GM12878 (cell line): ENCODE measurements around the gene MDFI. TPM values are rescaled to one million over a fixed set of nuclear protein-coding genes. Genes with fewer than 3 reads are reported as not detected.

Experiments used
- ATAC-seq: fragments of 200-7000 bp; cut with Tn5 transposase; 3 replicates; pipeline ENCODE4 v1.9.1; 2020; ENCODE audit warnings: mild to moderate bottlenecking, moderate library complexity
- BruUV-seq: library from RNA; stranded (reverse); fragments of 400-500 nt; replicated peaks from 2 replicates; lab custom pipeline; 2021; lab: Mats Ljungman, UMichigan
- CTCF ChIA-PET: fragments of 300-600 bp; sonication (Branson Sonifier 250); formaldehyde crosslinking; extraction: SDS; loops from one replicate; lab custom pipeline; 2021; ENCODE audit warnings: inconsistent platforms; lab: Yijun Ruan, JAX
- POLR2A ChIA-PET: fragments of 350-600 bp; formaldehyde crosslinking; extraction: SDS; loops from one replicate; lab custom pipeline; 2021; ENCODE audit warnings: inconsistent platforms; lab: Charles Lee
- RAD21 ChIA-PET: fragments of 300-600 bp; sonication (Branson Sonifier 250); formaldehyde crosslinking; loops from one replicate; lab custom pipeline; 2023; ENCODE audit warnings: antibody characterized with exemption; ENCODE audit not compliant: unreplicated experiment; lab: Charles Lee
- SMC1A ChIA-PET: fragments of 300-600 bp; sonication (Branson Sonifier 250); formaldehyde crosslinking; loops from one replicate; lab custom pipeline; 2023; ENCODE audit not compliant: unreplicated experiment, uncharacterized antibody; lab: Charles Lee
- DNase-seq: peaks from one replicate; pipeline ENCODE4 v3.0.0-alpha.2; 2011; ENCODE audit warnings: low read depth, low spot score
- FAIRE-seq: peaks from 3 replicates; lab custom pipeline; 2011; peaks lifted over from hg19 to GRCh38; lab: Jason Lieb, UNC
- H2AFZ ChIP-seq: 2 replicates; pipeline ENCODE4 v1.6.0; 2011; ENCODE audit warnings: low read depth, low read length, control low read depth; ENCODE audit not compliant: control insufficient read depth
- H3K27ac ChIP-seq: 2 replicates; pipeline ENCODE4 v1.5.1; 2011; ENCODE audit warnings: control low read depth; ENCODE audit not compliant: control insufficient read depth, insufficient read depth
- H3K27me3 ChIP-seq, 2 experiments: replicated peaks in 1 of 2; 2 replicates each; pipeline versions ENCODE4 v1.6.0 to v1.6.1; 2011; ENCODE audit warnings: low read length in 1 of 2; ENCODE audit not compliant: control insufficient read depth in 2 of 2, insufficient read depth in 2 of 2
- H3K36me3 ChIP-seq, 2 experiments: 2 replicates each; pipeline ENCODE4 v1.5.1; 2011; ENCODE audit warnings: low read length in 1 of 2; ENCODE audit not compliant: control insufficient read depth in 2 of 2, insufficient read depth in 2 of 2
- H3K4me1 ChIP-seq: 2 replicates; pipeline ENCODE4 v1.6.1; 2011; ENCODE audit warnings: mild to moderate bottlenecking, low read length, moderate library complexity, mixed read lengths; ENCODE audit not compliant: control insufficient read depth, insufficient read depth
- H3K4me2 ChIP-seq: 2 replicates; pipeline ENCODE4 v1.6.0; 2011; ENCODE audit warnings: control low read depth; ENCODE audit not compliant: control insufficient read depth, insufficient read depth
- H3K4me3 ChIP-seq: fragments of 200-600 bp; sonication (generic); 2 replicates; pipeline ENCODE4 v1.5.1; 2016
- H3K79me2 ChIP-seq: 2 replicates; pipeline ENCODE4 v1.6.0; 2011; ENCODE audit warnings: low read length; ENCODE audit not compliant: control insufficient read depth, insufficient read depth
- H3K9ac ChIP-seq: 2 replicates; pipeline ENCODE4 v1.8.0; 2011; ENCODE audit warnings: low read length, control low read depth, mixed read lengths; ENCODE audit not compliant: control insufficient read depth, insufficient read depth
- H3K9me3 ChIP-seq: replicated peaks from 3 replicates; pipeline ENCODE4 v1.5.1; 2011; ENCODE audit warnings: mild to moderate bottlenecking, low read length; ENCODE audit not compliant: control insufficient read depth, insufficient read depth
- H4K20me1 ChIP-seq: 2 replicates; pipeline ENCODE4 v1.6.0; 2011; ENCODE audit not compliant: control insufficient read depth, insufficient read depth
- CBX5 ChIP-seq: sonication (generic); IDR thresholded peaks from 2 replicates; pipeline ENCODE4 v1.6.1; 2016; ENCODE audit warnings: low read depth, moderate library complexity, mild to moderate bottlenecking, inconsistent platforms
- CHD4 ChIP-seq: fragments of 200-600 bp; sonication (generic); IDR thresholded peaks from 2 replicates; pipeline ENCODE4 v1.6.1; 2016; ENCODE audit warnings: mild to moderate bottlenecking
- CREB1 ChIP-seq: IDR thresholded peaks from 2 replicates; pipeline ENCODE4 v1.6.1; 2012; ENCODE audit warnings: low read depth, mild to moderate bottlenecking, inconsistent platforms
- PAX8 ChIP-seq: fragments of 450-650 bp; IDR thresholded peaks from 2 replicates; pipeline ENCODE4 v1.6.1; 2017; ENCODE audit warnings: mild to moderate bottlenecking, moderate library complexity
- RB1 ChIP-seq: fragments of 450-650 bp; formaldehyde crosslinking; IDR thresholded peaks from 2 replicates; pipeline ENCODE4 v1.6.1; 2017; ENCODE audit warnings: mild to moderate bottlenecking, borderline replicate concordance
- SMAD1 ChIP-seq: fragments of 450-650 bp; IDR thresholded peaks from 2 replicates; pipeline ENCODE4 v1.6.1; 2018; ENCODE audit warnings: mild to moderate bottlenecking, low read depth; ENCODE audit not compliant: partially characterized antibody
- SRF ChIP-seq, 2 experiments: IDR thresholded peaks; 2 replicates each; pipeline ENCODE4 v1.6.1; 2011; ENCODE audit warnings: low read depth in 2 of 2, low read length in 2 of 2, mild to moderate bottlenecking in 1 of 2, moderate library complexity in 1 of 2
- STAT1 ChIP-seq: fragments of 450-650 bp; conservative IDR thresholded peaks from 2 replicates; pipeline ENCODE4 v1.6.1; 2014; ENCODE audit warnings: antibody characterized with exemption, mild to moderate bottlenecking
- TCF12 ChIP-seq: IDR thresholded peaks from 2 replicates; pipeline ENCODE4 v1.6.1; 2011; ENCODE audit warnings: low read depth, mild to moderate bottlenecking, low read length
- YY1 ChIP-seq: IDR thresholded peaks from 2 replicates; pipeline ENCODE4 v1.6.1; 2011; ENCODE audit warnings: low read depth, mild to moderate bottlenecking, low read length
- ZBTB4 ChIP-seq: fragments of 450-650 bp; formaldehyde crosslinking; IDR thresholded peaks from 2 replicates; pipeline ENCODE4 v1.4.0; 2022; ENCODE audit warnings: mild to moderate bottlenecking, moderate library complexity
- ZNF24 ChIP-seq: fragments of 450-650 bp; IDR thresholded peaks from 2 replicates; pipeline ENCODE4 v1.6.1; 2017; ENCODE audit warnings: antibody characterized with exemption, mild to moderate bottlenecking
- WGBS: methylation state at CpG from one replicate; pipeline ENCODE4 v1.1.6; 2016; ENCODE audit warnings: low lambda C conversion rate; ENCODE audit not compliant: insufficient replicate concordance, insufficient coverage; ENCODE audit errors: missing lambda C conversion rate; 5-methylcytosine and 5-hydroxymethylcytosine counted together
- in situ Hi-C: fragments of 300-500 bp; cut with MboI; formaldehyde crosslinking; loops from 9 replicates; pipeline ENCODE4 v1.14.3; 2018; ENCODE audit warnings: mixed read lengths
- intact Hi-C: fragments of 100-400 bp; cut with micrococcal nuclease; formaldehyde crosslinking; loops from one replicate; pipeline ENCODE4 v1.14.2; 2022; ENCODE audit not compliant: unreplicated experiment
- polyA plus RNA-seq, 11 experiments: library from polyadenylated mRNA; depleted of rRNA in 4 of 11; unstranded in 6 of 11; stranded (reverse) in 5 of 11; fragments of >200 nt; fragmentation: Nextera tagmentation in 4 of 11; fragmentation: Illumina TruSeq in 1 of 11; extraction: Ambion mirVana in 4 of 11; extraction: Trizol in 1 of 11; gene quantifications; 1 replicate in 1 of 11; 2 replicates in 10 of 11; pipeline versions ENCODE4 v1.2.1 to v1.2.3, GENCODE V29; 2011 to 2016; ENCODE audit warnings: inconsistent platforms in 2 of 11, missing spikeins in 2 of 11, low read depth in 1 of 11
- total RNA-seq, 4 experiments: library from RNA; depleted of rRNA in 3 of 4; stranded (reverse); fragments of >200 nt in 3 of 4; fragmentation: Illumina TruSeq in 1 of 4; extraction: Trizol in 1 of 4; gene quantifications; 2 replicates each; pipeline versions ENCODE4 v1.2.1 to v1.2.3, GENCODE V29; 2013 to 2021

The MDFI gene
- total and polyA plus RNA-seq, 10 of the 15 experiments (the other 5 are each of a cell fraction or from before 2014, with no cell fraction given), result not detected

- FAIRE-seq, result no peak
- in situ Hi-C loops, result no loop called here
- CTCF ChIA-PET, result no interaction called here
Observed at GRCh38 chr6:41676431-41676830, 38.2 kb downstream of the MDFI start.

GRCh38 chr6:41677124-41677921, 39.1 kb downstream of the MDFI start:
- H3K9me3 ChIP-seq, result no peaks in the 10 kb centered on the region
- ChIA-PET POLR2A (interaction anchor here (0.6 kb wide), 1 partner anchor 60 kb away, joined by 3 read pairs; no protein-coding TSS in a partner anchor), SMC1A (no interaction called here), RAD21 (no interaction called here), CTCF (no interaction called here)
- WGBS, result 64% methylated on average over 21 of the region's 25 CpGs
- no peak overlapping the region for H2AFZ ChIP-seq
- FAIRE-seq (no peak), ATAC-seq (no peak), DNase-seq (no peak)
- no TSS peak for BruUV-seq
- H3K4me1 ChIP-seq, result no peaks in the 10 kb centered on the region
- in situ Hi-C loops, result no loop called here
- H3K4me2 ChIP-seq, result no peak overlapping the region
- no peak for TF ChIP-seq SMAD1
- TF ChIP-seq PAX8, result no peak
- TF ChIP-seq CBX5, result no peak
- TF ChIP-seq YY1, result no peak
- no peak for TF ChIP-seq ZBTB4 (CRISPR knock-in tag)
- no peak for TF ChIP-seq RB1
- TF ChIP-seq CHD4, result no peak
- TF ChIP-seq STAT1, result no peak
- no peak for TF ChIP-seq TCF12
- no peak for TF ChIP-seq ZNF24
- H3K79me2 ChIP-seq, result no peaks in the 10 kb centered on the region
- 0 out of 2 replicates have a peak, but pooled peaks cover 3% of the 10 kb centered on the region for H4K20me1 ChIP-seq
- H3K9ac ChIP-seq, result no peak overlapping the region
- no peaks in the 10 kb centered on the region for H3K27me3 ChIP-seq
- H3K36me3 ChIP-seq, result no peaks in the 10 kb centered on the region
- intact Hi-C loops, result no loop called here
- no peak overlapping the region for H3K27ac ChIP-seq
- H3K4me3 ChIP-seq, result no peak overlapping the region

More at GRCh38 chr6:41676431-41676830, 38.2 kb downstream of the MDFI start:
- POLR2A ChIA-PET, result interaction anchor here (0.6 kb wide), 1 partner anchor 61 kb away, joined by 3 read pairs; no protein-coding TSS in a partner anchor
- H2AFZ ChIP-seq, result no peak overlapping the region
- H3K4me1 ChIP-seq, result no peaks in the 10 kb centered on the region
- RAD21 ChIA-PET, result no interaction called here
- no peak for DNase-seq
- no peak overlapping the region for H3K4me3 ChIP-seq
- H3K27me3 ChIP-seq, result no peaks in the 10 kb centered on the region
- 20% methylated on average over 5 of the region's 5 CpGs for WGBS
- no peak overlapping the region for H3K9ac ChIP-seq
- SMC1A ChIA-PET, result no interaction called here
- TF ChIP-seq SRF (IDR thresholded peaks at IDR 0.05; ENCODE audit: low read depth in 2 of 2, low read length in 2 of 2), result no peak
- no peak for TF ChIP-seq CREB1
- H3K4me2 ChIP-seq, result no peak overlapping the region
- H4K20me1 ChIP-seq, result 0 out of 2 replicates have a peak, but pooled peaks cover 3% of the 10 kb centered on the region
- H3K79me2 ChIP-seq, result no peaks in the 10 kb centered on the region
- H3K9me3 ChIP-seq, result no peaks in the 10 kb centered on the region
- no TSS peak for BruUV-seq
- H3K36me3 ChIP-seq, result no peaks in the 10 kb centered on the region
- no peak overlapping the region for H3K27ac ChIP-seq
- intact Hi-C loops, result no loop called here
- ATAC-seq, result no peak
